Measurements from ENCODE around the gene DMBX1. TPM values are rescaled to one million over a fixed set of nuclear protein-coding genes. Genes with fewer than 3 reads are reported as not detected.

DMBX1 gene
- polyA plus RNA-seq, 1 donor from 2014 or later: 0.28 TPM

DNA sequence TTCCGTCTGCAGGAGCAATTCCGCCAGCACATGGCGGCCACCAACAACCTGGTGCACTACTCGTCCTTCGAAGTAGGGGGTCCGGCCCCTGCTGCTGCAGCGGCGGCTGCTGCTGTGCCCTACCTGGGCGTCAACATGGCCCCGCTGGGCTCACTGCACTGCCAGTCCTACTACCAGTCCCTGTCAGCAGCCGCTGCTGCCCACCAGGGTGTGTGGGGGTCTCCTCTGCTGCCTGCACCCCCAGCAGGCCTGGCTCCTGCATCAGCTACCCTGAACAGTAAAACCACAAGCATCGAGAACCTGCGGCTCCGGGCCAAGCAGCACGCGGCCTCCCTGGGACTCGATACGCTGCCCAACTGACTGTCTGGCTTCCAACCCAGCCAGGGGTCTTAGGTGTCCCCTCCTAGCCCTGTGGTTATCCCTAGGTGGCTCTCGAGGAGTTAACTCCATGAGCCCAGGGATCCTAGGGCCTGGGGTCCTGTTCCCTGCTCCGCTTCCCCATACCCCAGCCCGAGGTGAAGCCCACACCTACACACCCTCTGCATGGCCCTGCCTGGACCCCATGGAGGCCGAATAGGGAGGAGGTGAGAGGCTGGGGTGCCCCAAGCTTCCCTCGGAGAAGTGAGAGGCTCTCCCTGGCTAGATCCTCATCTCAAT is 22.6 kb downstream of the DMBX1 start:
- Histone ChIP-seq H2AFZ (ENCODE audit: low read depth, low read length) (no peak overlapping the region), H4K20me1 (ENCODE audit: insufficient read depth) (no peaks in the 10 kb centered on the region)

GRCh38 chr1:46512792-46513190 is 23.2 kb downstream of the DMBX1 start:
- Histone ChIP-seq H3K4me3 (ENCODE audit: low read length) (no peak overlapping the region), H3K9me2 (ENCODE audit: insufficient read depth, low read length) (no peaks in the 10 kb centered on the region), H3K79me2 (replicated peaks; ENCODE audit: insufficient read depth, low read length) (no peaks in the 10 kb centered on the region), H3K27me3 (ENCODE audit: insufficient read depth, low read depth, low read length) (peaks cover 3% of the 10 kb centered on the region), H3K4me2 (ENCODE audit: low read length) (no peak overlapping the region), H4K20me1 (ENCODE audit: insufficient read depth) (no peaks in the 10 kb centered on the region), H3K9me3 (ENCODE audit: low read length) (no peaks in the 10 kb centered on the region), H3F3A (ENCODE audit: insufficient read depth, low read length, poor library complexity, severe bottlenecking) (no peaks in the 10 kb centered on the region), H3K9ac (ENCODE audit: low read length) (no peak overlapping the region), H2AFZ (ENCODE audit: low read depth, low read length) (no peak overlapping the region), H3K27ac (ENCODE audit: low read length) (no peak overlapping the region), H3K36me3 (ENCODE audit: insufficient read depth, low read length) (no peaks in the 10 kb centered on the region)
- no peak for TF ChIP-seq RAD21 (conservative IDR thresholded peaks at IDR 0.05)
- TF ChIP-seq MXI1 (conservative IDR thresholded peaks at IDR 0.05; ENCODE audit: poor library complexity, severe bottlenecking): no peak
- TF ChIP-seq, protein P1, sequence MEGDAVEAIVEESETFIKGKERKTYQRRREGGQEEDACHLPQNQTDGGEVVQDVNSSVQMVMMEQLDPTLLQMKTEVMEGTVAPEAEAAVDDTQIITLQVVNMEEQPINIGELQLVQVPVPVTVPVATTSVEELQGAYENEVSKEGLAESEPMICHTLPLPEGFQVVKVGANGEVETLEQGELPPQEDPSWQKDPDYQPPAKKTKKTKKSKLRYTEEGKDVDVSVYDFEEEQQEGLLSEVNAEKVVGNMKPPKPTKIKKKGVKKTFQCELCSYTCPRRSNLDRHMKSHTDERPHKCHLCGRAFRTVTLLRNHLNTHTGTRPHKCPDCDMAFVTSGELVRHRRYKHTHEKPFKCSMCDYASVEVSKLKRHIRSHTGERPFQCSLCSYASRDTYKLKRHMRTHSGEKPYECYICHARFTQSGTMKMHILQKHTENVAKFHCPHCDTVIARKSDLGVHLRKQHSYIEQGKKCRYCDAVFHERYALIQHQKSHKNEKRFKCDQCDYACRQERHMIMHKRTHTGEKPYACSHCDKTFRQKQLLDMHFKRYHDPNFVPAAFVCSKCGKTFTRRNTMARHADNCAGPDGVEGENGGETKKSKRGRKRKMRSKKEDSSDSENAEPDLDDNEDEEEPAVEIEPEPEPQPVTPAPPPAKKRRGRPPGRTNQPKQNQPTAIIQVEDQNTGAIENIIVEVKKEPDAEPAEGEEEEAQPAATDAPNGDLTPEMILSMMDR (IDR thresholded peaks at IDR 0.05; ENCODE audit: poor library complexity, severe bottlenecking): no peak
- TF ChIP-seq TAF1 (IDR thresholded peaks at IDR 0.05; ENCODE audit: low read depth): no peak
- no peak for TF ChIP-seq POLR2AphosphoS5 (IDR thresholded peaks at IDR 0.05)
- TF ChIP-seq SMC3 (conservative IDR thresholded peaks at IDR 0.05; ENCODE audit: poor library complexity): no peak
- TF ChIP-seq, protein P2, sequence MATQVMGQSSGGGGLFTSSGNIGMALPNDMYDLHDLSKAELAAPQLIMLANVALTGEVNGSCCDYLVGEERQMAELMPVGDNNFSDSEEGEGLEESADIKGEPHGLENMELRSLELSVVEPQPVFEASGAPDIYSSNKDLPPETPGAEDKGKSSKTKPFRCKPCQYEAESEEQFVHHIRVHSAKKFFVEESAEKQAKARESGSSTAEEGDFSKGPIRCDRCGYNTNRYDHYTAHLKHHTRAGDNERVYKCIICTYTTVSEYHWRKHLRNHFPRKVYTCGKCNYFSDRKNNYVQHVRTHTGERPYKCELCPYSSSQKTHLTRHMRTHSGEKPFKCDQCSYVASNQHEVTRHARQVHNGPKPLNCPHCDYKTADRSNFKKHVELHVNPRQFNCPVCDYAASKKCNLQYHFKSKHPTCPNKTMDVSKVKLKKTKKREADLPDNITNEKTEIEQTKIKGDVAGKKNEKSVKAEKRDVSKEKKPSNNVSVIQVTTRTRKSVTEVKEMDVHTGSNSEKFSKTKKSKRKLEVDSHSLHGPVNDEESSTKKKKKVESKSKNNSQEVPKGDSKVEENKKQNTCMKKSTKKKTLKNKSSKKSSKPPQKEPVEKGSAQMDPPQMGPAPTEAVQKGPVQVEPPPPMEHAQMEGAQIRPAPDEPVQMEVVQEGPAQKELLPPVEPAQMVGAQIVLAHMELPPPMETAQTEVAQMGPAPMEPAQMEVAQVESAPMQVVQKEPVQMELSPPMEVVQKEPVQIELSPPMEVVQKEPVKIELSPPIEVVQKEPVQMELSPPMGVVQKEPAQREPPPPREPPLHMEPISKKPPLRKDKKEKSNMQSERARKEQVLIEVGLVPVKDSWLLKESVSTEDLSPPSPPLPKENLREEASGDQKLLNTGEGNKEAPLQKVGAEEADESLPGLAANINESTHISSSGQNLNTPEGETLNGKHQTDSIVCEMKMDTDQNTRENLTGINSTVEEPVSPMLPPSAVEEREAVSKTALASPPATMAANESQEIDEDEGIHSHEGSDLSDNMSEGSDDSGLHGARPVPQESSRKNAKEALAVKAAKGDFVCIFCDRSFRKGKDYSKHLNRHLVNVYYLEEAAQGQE (IDR thresholded peaks at IDR 0.05; ENCODE audit: borderline replicate concordance): no peak
- TF ChIP-seq EP300 (conservative IDR thresholded peaks at IDR 0.05; ENCODE audit: poor library complexity, severe bottlenecking): no peak
- TF ChIP-seq EZH2 (IDR thresholded peaks at IDR 0.05; ENCODE audit: borderline replicate concordance, insufficient read depth, low read length, poor library complexity, severe bottlenecking): no peak

More for the DNA sequence above, 22.6 kb downstream of the DMBX1 start:
- no peak overlapping the region for H3K9ac ChIP-seq (ENCODE audit: low read length)
- TF ChIP-seq RAD21 (conservative IDR thresholded peaks at IDR 0.05): no peak
- TF ChIP-seq POLR2AphosphoS5 (IDR thresholded peaks at IDR 0.05): no peak
- TF ChIP-seq, protein P1 (IDR thresholded peaks at IDR 0.05; ENCODE audit: poor library complexity, severe bottlenecking): no peak
- no peak for TF ChIP-seq SMC3 (conservative IDR thresholded peaks at IDR 0.05; ENCODE audit: poor library complexity)
- TF ChIP-seq EP300 (conservative IDR thresholded peaks at IDR 0.05; ENCODE audit: poor library complexity, severe bottlenecking): no peak
- TF ChIP-seq TAF1 (IDR thresholded peaks at IDR 0.05; ENCODE audit: low read depth): no peak
- TF ChIP-seq MXI1 (conservative IDR thresholded peaks at IDR 0.05; ENCODE audit: poor library complexity, severe bottlenecking): no peak
- TF ChIP-seq, protein P2 (IDR thresholded peaks at IDR 0.05; ENCODE audit: borderline replicate concordance): no peak
- no peak for TF ChIP-seq EZH2 (IDR thresholded peaks at IDR 0.05; ENCODE audit: borderline replicate concordance, insufficient read depth, low read length, poor library complexity, severe bottlenecking)
- H3K4me3 ChIP-seq (ENCODE audit: low read length): no peak overlapping the region
- H3K36me3 ChIP-seq (ENCODE audit: insufficient read depth, low read length): no peaks in the 10 kb centered on the region
- no peak overlapping the region for H3K27ac ChIP-seq (ENCODE audit: low read length)
- no peak overlapping the region for H3K4me2 ChIP-seq (ENCODE audit: low read length)
- H3K9me3 ChIP-seq (ENCODE audit: low read length): no peaks in the 10 kb centered on the region
- H3F3A ChIP-seq (ENCODE audit: insufficient read depth, low read length, poor library complexity, severe bottlenecking): no peaks in the 10 kb centered on the region
- H3K79me2 ChIP-seq (replicated peaks; ENCODE audit: insufficient read depth, low read length): no peaks in the 10 kb centered on the region
- H3K27me3 ChIP-seq (ENCODE audit: insufficient read depth, low read depth, low read length): peaks cover under 1% of the 10 kb centered on the region
- H3K9me2 ChIP-seq (ENCODE audit: insufficient read depth, low read length): no peaks in the 10 kb centered on the region

All from neural cell (in vitro differentiated cells).